GM12875 (cell line): ENCODE data around the gene SCTR.

Experiments
- H3K4me3 ChIP-seq: one replicate; pipeline ENCODE4 v1.5.1; 2011; ENCODE audit warnings: low read depth, low read length, control low read depth
- TF ChIP-seq, protein P1 (sequence below): IDR thresholded peaks from 2 replicates; pipeline ENCODE4 v1.5.1; 2011; ENCODE audit warnings: low read depth, mild to moderate bottlenecking, control low read depth, inconsistent platforms, low read length, moderate library complexity, borderline replicate concordance; ENCODE audit not compliant: insufficient read depth

Gene SCTR

DNA sequence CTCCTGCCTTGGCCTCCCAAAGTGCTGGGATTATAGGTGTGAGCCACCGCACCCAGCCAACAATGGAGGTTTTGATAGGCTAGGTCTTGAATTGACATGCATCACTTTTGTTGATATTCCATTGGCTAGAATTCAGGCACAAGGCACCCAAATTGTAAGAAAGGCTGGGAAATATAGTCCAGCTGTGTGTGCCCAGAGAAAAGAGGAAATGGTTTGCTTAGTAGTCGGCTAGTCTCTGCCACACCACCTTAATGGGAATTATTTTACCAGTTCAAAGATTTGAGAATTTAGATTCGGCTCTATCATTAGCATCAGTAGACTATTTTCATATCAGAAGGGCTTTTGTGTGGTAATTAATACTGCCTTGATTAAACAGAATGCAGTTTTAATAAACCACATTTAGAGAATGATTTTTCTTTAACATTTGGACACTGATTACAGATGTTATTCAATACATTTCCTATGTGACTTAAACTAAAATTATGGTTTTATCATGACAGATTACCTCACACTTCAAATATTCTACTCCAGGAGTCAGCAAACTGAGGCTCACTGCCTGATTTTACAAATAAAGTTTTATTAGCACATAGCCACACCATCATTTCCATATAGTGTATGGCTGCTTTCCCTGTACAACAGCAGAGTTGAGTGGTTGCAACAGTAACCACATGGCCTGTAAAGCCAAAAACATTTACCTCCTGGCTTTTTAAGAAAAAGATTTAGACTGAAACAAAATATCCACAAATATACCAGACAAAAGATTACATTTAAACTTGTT lies 130.1 kb downstream of the SCTR start:
- TF ChIP-seq, protein P1, sequence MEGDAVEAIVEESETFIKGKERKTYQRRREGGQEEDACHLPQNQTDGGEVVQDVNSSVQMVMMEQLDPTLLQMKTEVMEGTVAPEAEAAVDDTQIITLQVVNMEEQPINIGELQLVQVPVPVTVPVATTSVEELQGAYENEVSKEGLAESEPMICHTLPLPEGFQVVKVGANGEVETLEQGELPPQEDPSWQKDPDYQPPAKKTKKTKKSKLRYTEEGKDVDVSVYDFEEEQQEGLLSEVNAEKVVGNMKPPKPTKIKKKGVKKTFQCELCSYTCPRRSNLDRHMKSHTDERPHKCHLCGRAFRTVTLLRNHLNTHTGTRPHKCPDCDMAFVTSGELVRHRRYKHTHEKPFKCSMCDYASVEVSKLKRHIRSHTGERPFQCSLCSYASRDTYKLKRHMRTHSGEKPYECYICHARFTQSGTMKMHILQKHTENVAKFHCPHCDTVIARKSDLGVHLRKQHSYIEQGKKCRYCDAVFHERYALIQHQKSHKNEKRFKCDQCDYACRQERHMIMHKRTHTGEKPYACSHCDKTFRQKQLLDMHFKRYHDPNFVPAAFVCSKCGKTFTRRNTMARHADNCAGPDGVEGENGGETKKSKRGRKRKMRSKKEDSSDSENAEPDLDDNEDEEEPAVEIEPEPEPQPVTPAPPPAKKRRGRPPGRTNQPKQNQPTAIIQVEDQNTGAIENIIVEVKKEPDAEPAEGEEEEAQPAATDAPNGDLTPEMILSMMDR: no peak
- H3K4me3 ChIP-seq: no peak overlapping the region
